Stomach (tissue), 4 donors: ENCODE results near the gene SF1.

Experiments
- CTCF ChIP-seq, 7 experiments: fragments of 450-650 bp in 4 of 7; fragments of 200-600 bp in 3 of 7; sonication (generic) in 3 of 7; IDR thresholded peaks; one replicate each; pipeline ENCODE4 v1.5.1; 2016 to 2019; ENCODE audit warnings: antibody characterized with exemption in 7 of 7, control low read depth in 2 of 7, mild to moderate bottlenecking in 1 of 7
- POLR2A ChIP-seq, 4 donors: fragments of 450-650 bp; IDR thresholded peaks; one replicate each; pipeline ENCODE4 v1.6.1; 2016; ENCODE audit warnings: antibody characterized with exemption in 4 of 4, control low read depth in 2 of 4, mild to moderate bottlenecking in 1 of 4, moderate library complexity in 1 of 4

DNA sequence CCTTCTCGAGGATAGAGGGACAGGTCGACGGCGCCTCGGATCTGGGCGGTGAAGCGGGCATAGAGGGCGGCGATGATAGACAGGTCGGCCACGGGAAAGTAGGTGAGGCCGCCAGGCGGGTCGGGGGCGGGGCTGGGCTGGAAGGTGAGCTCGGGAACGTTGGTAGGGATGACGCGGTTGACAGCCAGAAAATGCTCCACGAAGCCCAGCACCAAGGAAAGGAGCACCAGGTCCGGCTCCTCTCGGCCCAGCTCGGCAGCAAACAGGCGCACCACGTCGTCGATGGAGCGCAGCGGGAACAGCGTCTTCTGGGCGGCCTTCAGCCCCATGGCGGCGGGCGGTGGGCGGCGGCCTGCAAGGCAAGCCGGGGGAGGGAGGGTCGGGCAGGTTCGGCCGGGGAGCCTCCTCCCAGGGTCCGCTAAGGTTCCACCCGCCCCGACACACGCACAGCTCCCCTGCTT lies 31.5 kb upstream of the SF1 start:
- TF ChIP-seq CTCF (IDR thresholded peaks at IDR 0.05) (no peak), POLR2A (IDR thresholded peaks at IDR 0.05) (no peak)
